Heart right ventricle (tissue), 16 donors: Measurements from ENCODE around the gene CCSER1. TPM values are rescaled to one million over a fixed set of nuclear protein-coding genes. Genes with fewer than 3 reads are reported as not detected.

ENCODE experiments used
- ATAC-seq, 8 donors: fragments of 200-7000 bp; cut with Tn5 transposase; one replicate each; pipeline ENCODE4 v1.9.1; 2020; ENCODE audit warnings: mild to moderate bottlenecking in 8 of 8, moderate library complexity in 8 of 8, moderate number of reproducible peaks in 1 of 8
- DNase-seq, 2 donors: peaks; one replicate each; pipeline ENCODE4 v3.0.0-alpha.2; 2020
- H3K27ac ChIP-seq, 10 donors: fragments of 200-600 bp; sonication (generic) in 2 of 10; one replicate each; pipeline versions ENCODE4 v1.5.0 to v1.8.0; 2020 to 2022; ENCODE audit warnings: mild to moderate bottlenecking in 3 of 10
- H3K27me3 ChIP-seq, 7 donors: fragments of 200-600 bp; one replicate each; pipeline ENCODE4 v1.8.0; 2021 to 2022; ENCODE audit warnings: mild to moderate bottlenecking in 2 of 7
- H3K36me3 ChIP-seq, 9 donors: fragments of 200-600 bp; sonication (generic) in 1 of 9; one replicate each; pipeline versions ENCODE4 v1.5.0 to v1.8.0; 2020 to 2022; ENCODE audit warnings: mild to moderate bottlenecking in 2 of 9
- H3K4me1 ChIP-seq, 9 donors: fragments of 200-600 bp; sonication (generic) in 1 of 9; one replicate each; pipeline versions ENCODE4 v1.5.0 to v1.8.0; 2020 to 2022; ENCODE audit warnings: mild to moderate bottlenecking in 4 of 9
- H3K4me3 ChIP-seq, 10 donors: fragments of 200-600 bp; sonication (generic) in 2 of 10; one replicate each; pipeline versions ENCODE4 v1.5.0 to v1.8.0; 2020 to 2022; ENCODE audit warnings: mild to moderate bottlenecking in 7 of 10, moderate library complexity in 2 of 10
- H3K9me3 ChIP-seq, 11 donors: fragments of 200-600 bp in 10 of 11; sonication (generic) in 2 of 11; one replicate each; pipeline versions ENCODE4 v1.5.0 to v1.8.0; 2013 to 2022; ENCODE audit warnings: mild to moderate bottlenecking in 2 of 11, control low read depth in 1 of 11, moderate library complexity in 1 of 11
- CTCF ChIP-seq, 9 donors: fragments of 200-600 bp; sonication (generic) in 2 of 9; IDR thresholded peaks; one replicate each; pipeline versions ENCODE4 v1.5.0 to v1.8.0; 2021 to 2022; ENCODE audit warnings: antibody characterized with exemption in 9 of 9, mild to moderate bottlenecking in 5 of 9, moderate library complexity in 1 of 9
- WGBS, 2 donors: extraction: QIAGEN DNeasy Blood & Tissue Kit; methylation state at CpG; one replicate each; pipeline ENCODE4 v1.1.7; 2013; ENCODE audit warnings: inconsistent platforms in 1 of 2; 5-methylcytosine and 5-hydroxymethylcytosine counted together
- intact Hi-C, 10 donors: fragments of 100-400 bp; cut with DNase I; formaldehyde crosslinking; loops; one replicate each; pipeline versions ENCODE4 v1.11.1 to v1.14.2; 2022
- polyA plus RNA-seq, 2 donors: library from polyadenylated mRNA; stranded (reverse); fragments of 200-250 nt; gene quantifications; one replicate each; pipeline ENCODE4 v1.2.3, GENCODE V29; 2013
- total RNA-seq, 10 donors: library from RNA; stranded (reverse); fragmentation: NEBNext Ultra II Directional in 3 of 10; extraction: Animal tissue kit (Norgen Biotek cat#: 25700) in 3 of 10; gene quantifications; one replicate each; pipeline versions ENCODE4 v1.2.1 to v1.2.4, GENCODE V29; 2021 to 2023
- donor health status: Arrhythmogenic right ventricular cardiomyopathy.
- donor health status: ischemic (EF 13 %, LVEDD 7.1; RV severe dilation, severe dysfunction).
- donor health status: healthy with polysubstance abuse.
- donor health status: DM: no; HTN: yes; CAD: no.
- donor health status: DM: no; HTN: no; CAD: no.
- donor health status: ischemic (EF 25% LVEDD 6.9; RV normal size, moderate dysfunction).
- donor health status: ischemic (EF 25% LVEDD 5.7; RV mildly dilated, moderate dysfunction).
- donor health status: healthy.
- donor health status: DM: yes; HTN: yes; CAD: no.
- donor health status: Ischemic cardiomyopathy.
- donor health status: ischemic (EF 35%, LVEDD 5.7; RV mildly dilated, moderate dysfunction).
- donor health status: nonischemic (EF 11% LVEDD 7.7; RV severe dilation, severe dysfunction).
- donor health status: DM: yes; HTN: yes; CAD: no.
- donor health status: PGD.
- donor health status: ischemic (EF 29% LVEDD 5.4; RV normal size, mild dysfunction).
- donor health status: nonischemic (EF 23%, LVEDD 6.1; RV moderate dilation, normal function).

CCSER1 gene
- total and polyA plus RNA-seq, 12 donors, result 1.5 to 16.4 (median 12.0) TPM

GRCh38 chr4:90575371-90575770, 448.2 kb downstream of the CCSER1 start:
- no peak for ATAC-seq

GRCh38 chr4:90580326-90580725, 453.1 kb downstream of the CCSER1 start:
- Histone ChIP-seq H3K36me3 (no peaks in the 10 kb centered on the region), H3K27me3 (no peaks in the 10 kb centered on the region), H3K4me3 (no peak overlapping the region), H3K4me1 (no peaks in the 10 kb centered on the region), H3K9me3 (peaks cover 0 to 2% (median 0%) of the 10 kb centered on the region in 11 donors), H3K27ac (no peak overlapping the region)
- WGBS, 2 donors, result 91% methylated on average over 1 of the region's 1 CpG
- DNase-seq, result no peak
- intact Hi-C loops, result no loop called here
- ATAC-seq, result no peak
- TF ChIP-seq CTCF (IDR thresholded peaks at IDR 0.05), result no peak

More at GRCh38 chr4:90575371-90575770, 448.2 kb downstream of the CCSER1 start:
- Histone ChIP-seq H3K36me3 (no peaks in the 10 kb centered on the region), H3K4me1 (no peaks in the 10 kb centered on the region), H3K9me3 (peaks cover 0 to 2% (median 0%) of the 10 kb centered on the region in 11 donors), H3K27ac (no peak overlapping the region), H3K27me3 (no peaks in the 10 kb centered on the region), H3K4me3 (no peak overlapping the region)
- DNase-seq, result no peak
- 91 to 94% methylated on average over 1 of the region's 1 CpG for WGBS, 2 donors
- no peak for TF ChIP-seq CTCF (IDR thresholded peaks at IDR 0.05)
- intact Hi-C loops, result no loop called here

GRCh38 chr4:90582087-90582486, 454.9 kb downstream of the CCSER1 start:
- Histone ChIP-seq H3K27me3 (no peaks in the 10 kb centered on the region), H3K27ac (no peak overlapping the region), H3K36me3 (no peaks in the 10 kb centered on the region), H3K4me1 (no peaks in the 10 kb centered on the region), H3K4me3 (no peak overlapping the region), H3K9me3 (no peaks in the 10 kb centered on the region)
- no peak for TF ChIP-seq CTCF (IDR thresholded peaks at IDR 0.05)
- intact Hi-C loops, result no loop called here
- 51 to 59% methylated on average over 2 of the region's 2 CpGs for WGBS, 2 donors
- DNase-seq (no peak), ATAC-seq (no peak)

GRCh38 chr4:90584051-90584450, 456.9 kb downstream of the CCSER1 start:
- WGBS, 2 donors, result 67 to 74% methylated on average over 2 of the region's 2 CpGs
- H3K4me3 ChIP-seq, result no peak overlapping the region
- intact Hi-C loops, result no loop called here
- H3K36me3 ChIP-seq, result no peaks in the 10 kb centered on the region
- DNase-seq (no peak), ATAC-seq (no peak)
- H3K27me3 ChIP-seq, result no peaks in the 10 kb centered on the region
- H3K9me3 ChIP-seq, result no peaks in the 10 kb centered on the region
- no peak for TF ChIP-seq CTCF (IDR thresholded peaks at IDR 0.05)
- no peaks in the 10 kb centered on the region for H3K4me1 ChIP-seq
- H3K27ac ChIP-seq, result no peak overlapping the region
